ENCODE results near the gene DIO3.

DNA sequence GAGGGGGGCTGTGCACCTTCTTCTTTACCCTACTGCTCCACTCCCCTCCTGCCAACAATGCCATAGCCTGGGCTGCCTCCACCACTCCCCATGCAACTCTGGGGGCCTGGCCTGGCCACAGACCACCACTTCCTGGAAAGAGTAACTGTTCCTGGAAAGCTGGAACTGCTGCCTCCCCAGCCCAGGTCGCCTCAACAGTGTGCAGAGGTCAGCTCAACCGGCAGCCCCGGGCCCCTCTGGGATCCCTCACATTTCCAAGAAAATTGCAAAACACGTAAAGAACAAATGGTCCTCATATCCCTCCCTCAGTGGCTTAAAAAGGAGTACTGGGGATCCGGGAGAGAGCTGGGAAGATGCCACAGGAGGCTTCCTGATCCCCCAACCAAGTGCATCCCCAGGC is 22.4 kb upstream of the DIO3 start:
- TF ChIP-seq, protein P1, sequence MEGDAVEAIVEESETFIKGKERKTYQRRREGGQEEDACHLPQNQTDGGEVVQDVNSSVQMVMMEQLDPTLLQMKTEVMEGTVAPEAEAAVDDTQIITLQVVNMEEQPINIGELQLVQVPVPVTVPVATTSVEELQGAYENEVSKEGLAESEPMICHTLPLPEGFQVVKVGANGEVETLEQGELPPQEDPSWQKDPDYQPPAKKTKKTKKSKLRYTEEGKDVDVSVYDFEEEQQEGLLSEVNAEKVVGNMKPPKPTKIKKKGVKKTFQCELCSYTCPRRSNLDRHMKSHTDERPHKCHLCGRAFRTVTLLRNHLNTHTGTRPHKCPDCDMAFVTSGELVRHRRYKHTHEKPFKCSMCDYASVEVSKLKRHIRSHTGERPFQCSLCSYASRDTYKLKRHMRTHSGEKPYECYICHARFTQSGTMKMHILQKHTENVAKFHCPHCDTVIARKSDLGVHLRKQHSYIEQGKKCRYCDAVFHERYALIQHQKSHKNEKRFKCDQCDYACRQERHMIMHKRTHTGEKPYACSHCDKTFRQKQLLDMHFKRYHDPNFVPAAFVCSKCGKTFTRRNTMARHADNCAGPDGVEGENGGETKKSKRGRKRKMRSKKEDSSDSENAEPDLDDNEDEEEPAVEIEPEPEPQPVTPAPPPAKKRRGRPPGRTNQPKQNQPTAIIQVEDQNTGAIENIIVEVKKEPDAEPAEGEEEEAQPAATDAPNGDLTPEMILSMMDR (IDR thresholded peaks at IDR 0.05; ENCODE audit: low read depth, low read length, poor library complexity, severe bottlenecking): no peak
- TF ChIP-seq EZH2phosphoT487 (IDR thresholded peaks at IDR 0.05; ENCODE audit: borderline replicate concordance, low read length): no peak
